Measurements from ENCODE around the gene CCDC177. TPM values are rescaled to one million over a fixed set of nuclear protein-coding genes. Genes with fewer than 3 reads are reported as not detected.

Gene CCDC177
- total RNA-seq, 1 donor from 2014 or later = 4.5 TPM

GRCh38 chr14:69532561-69533340, 41.9 kb downstream of the CCDC177 start:
- FAIRE-seq (no peak), DNase-seq (ENCODE audit: low spot score in 2 of 2) (no peak)

- DNase-seq (ENCODE audit: low spot score in 2 of 2) (no peak), FAIRE-seq (no peak)
Observed at GRCh38 chr14:69531135-69531534, 43.5 kb downstream of the CCDC177 start.

- DNase-seq (ENCODE audit: low spot score in 2 of 2) (no peak), FAIRE-seq (no peak)
Observed at GRCh38 chr14:69530095-69530494, 44.6 kb downstream of the CCDC177 start.

DNA sequence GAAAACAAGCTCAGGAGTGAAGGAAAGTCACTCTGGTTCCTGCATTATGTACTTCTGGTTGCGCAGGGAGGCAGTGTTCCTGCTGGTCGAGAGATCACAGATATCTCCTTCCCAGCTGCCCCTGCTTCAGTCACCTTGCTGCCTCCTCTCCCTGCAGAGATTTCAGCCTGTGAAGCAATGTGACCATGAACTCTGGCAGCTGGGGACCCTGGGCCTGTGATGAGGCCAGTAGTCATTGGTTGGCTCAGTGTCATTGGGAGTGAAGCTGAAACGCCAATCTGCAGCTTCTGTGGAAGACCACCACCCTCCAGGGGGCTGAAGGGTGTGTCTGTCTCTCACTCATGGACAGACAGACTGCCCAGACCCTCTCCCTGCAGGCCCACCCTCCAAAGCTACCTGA, 45.1 kb downstream of the CCDC177 start:
- DNase-seq (ENCODE audit: low spot score in 2 of 2) (no peak), FAIRE-seq (no peak)

GRCh38 chr14:69528930-69529329, 45.7 kb downstream of the CCDC177 start:
- no peak for FAIRE-seq

GRCh38 chr14:69528143-69528542, 46.5 kb downstream of the CCDC177 start:
- FAIRE-seq (no peak), DNase-seq (ENCODE audit: low spot score in 2 of 2) (no peak)

More at GRCh38 chr14:69528930-69529329, 45.7 kb downstream of the CCDC177 start:
- DNase-seq (ENCODE audit: low spot score in 2 of 2) = no peak

DNA sequence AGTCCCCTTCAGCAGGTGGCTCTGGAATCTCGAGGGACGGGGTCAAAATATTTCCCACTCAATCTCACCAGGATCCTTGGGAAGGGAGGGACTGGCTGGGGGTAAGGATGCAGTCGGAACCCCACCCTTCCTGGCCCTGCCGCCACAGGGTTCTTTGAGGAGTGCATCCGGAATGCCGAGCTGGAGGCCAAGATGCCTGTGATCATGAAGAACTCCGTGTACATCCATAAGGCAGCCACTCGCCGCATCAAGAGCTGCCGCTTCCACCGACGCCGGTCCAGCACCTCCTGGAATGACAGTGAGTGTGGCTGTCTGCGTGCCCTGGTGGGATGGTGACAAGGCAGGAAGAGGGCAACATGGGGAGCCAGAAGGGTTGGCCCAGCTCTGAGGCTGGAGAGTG, 47.0 kb downstream of the CCDC177 start:
- FAIRE-seq (no peak), DNase-seq (ENCODE audit: low spot score in 2 of 2) (no peak)

- DNase-seq (ENCODE audit: low spot score in 2 of 2) (no peak), FAIRE-seq (no peak)
Observed at GRCh38 chr14:69525896-69526295, 48.8 kb downstream of the CCDC177 start.

- no peak for FAIRE-seq
- no peak for DNase-seq (ENCODE audit: low spot score in 2 of 2)
Observed at GRCh38 chr14:69522026-69522425, 52.6 kb downstream of the CCDC177 start.

Other genes with a start within 250 kb of the CCDC177 start
- gene ERH, start 176.6 kb downstream of the CCDC177 start, total RNA-seq = 106 TPM
- 118 TPM for gene SLC39A9, start 176.2 kb downstream of the CCDC177 start, total RNA-seq
- 0.41 TPM for gene PLEKHD1, start 90.1 kb downstream of the CCDC177 start, total RNA-seq
- gene SUSD6, start 36.7 kb upstream of the CCDC177 start, total RNA-seq = 4.9 TPM
- gene SRSF5, start 192.3 kb upstream of the CCDC177 start, total RNA-seq = 120 TPM
- gene SLC10A1, start 222.4 kb upstream of the CCDC177 start, total RNA-seq = not detected

All from frontal cortex (tissue), 4 donors.